Stimulated activated naive CD4-positive, alpha-beta T cell treated with Interleukin-2 at 50 U/mL for 16 hours (primary cell): ENCODE results near the gene INPP4B.
"Not testable (repeated sequence)": the region's sequence is repeated elsewhere in the genome, so short reads cannot be mapped to it uniquely, and the experiment has no call there.

Source experiments
- DNase-seq: peaks from one replicate; lab custom pipeline; 2025; lab: John Stamatoyannopoulos, UW

INPP4B gene

GRCh38 chr4:142824368-142824767 lies 21.7 kb downstream of the INPP4B start:
- no peak for DNase-seq

- no peak for DNase-seq
Observed at GRCh38 chr4:142823796-142824195, 22.3 kb downstream of the INPP4B start.

GRCh38 chr4:142818476-142818875 lies 27.6 kb downstream of the INPP4B start:
- DNase-seq: no peak

GRCh38 chr4:142818031-142818430 lies 28.1 kb downstream of the INPP4B start:
- DNase-seq: no peak

GRCh38 chr4:142817442-142817841 lies 28.7 kb downstream of the INPP4B start:
- DNase-seq: peak; percentile 15

- DNase-seq: peak; percentile 17
Observed at GRCh38 chr4:142815834-142816233, 30.3 kb downstream of the INPP4B start.

- DNase-seq: no peak
Observed at GRCh38 chr4:142813388-142813787, 32.7 kb downstream of the INPP4B start.

GRCh38 chr4:142812091-142812490 lies 34.0 kb downstream of the INPP4B start:
- no peak for DNase-seq

- DNase-seq: no peak
Observed at GRCh38 chr4:142811034-142811433, 35.1 kb downstream of the INPP4B start.

- no peak for DNase-seq
Observed at GRCh38 chr4:142809559-142809958, 36.5 kb downstream of the INPP4B start.

GRCh38 chr4:142803879-142804278 lies 42.2 kb downstream of the INPP4B start:
- DNase-seq: not testable (repeated sequence)

- DNase-seq: no peak
Observed at GRCh38 chr4:142801966-142802365, 44.1 kb downstream of the INPP4B start.

- no peak for DNase-seq
Observed at GRCh38 chr4:142781114-142781513, 65.0 kb downstream of the INPP4B start.

GRCh38 chr4:142778900-142779299 lies 67.2 kb downstream of the INPP4B start:
- DNase-seq: no peak

- no peak for DNase-seq
Observed at GRCh38 chr4:142778430-142778829, 67.7 kb downstream of the INPP4B start.

- no peak for DNase-seq
Observed at GRCh38 chr4:142777045-142777743, 68.9 kb downstream of the INPP4B start.

- DNase-seq: no peak
Observed at GRCh38 chr4:142776026-142776425, 70.1 kb downstream of the INPP4B start.

GRCh38 chr4:142773505-142773904 lies 72.6 kb downstream of the INPP4B start:
- DNase-seq: no peak

- DNase-seq: no peak
Observed at GRCh38 chr4:142762280-142762679, 83.8 kb downstream of the INPP4B start.

- DNase-seq: no peak
Observed at GRCh38 chr4:142752202-142752786, 93.8 kb downstream of the INPP4B start.

GRCh38 chr4:142743121-142743825 lies 102.8 kb downstream of the INPP4B start:
- DNase-seq: no peak

GRCh38 chr4:142741995-142742394 lies 104.1 kb downstream of the INPP4B start:
- DNase-seq: no peak

GRCh38 chr4:142728233-142728632 lies 117.9 kb downstream of the INPP4B start:
- no peak for DNase-seq
